ENCODE data around the gene CFAP20DC. TPM values are rescaled to one million over a fixed set of nuclear protein-coding genes. Genes with fewer than 3 reads are reported as not detected.

CFAP20DC gene
- total and polyA plus RNA-seq, 9 donors, result 1.2 to 2.5 (median 1.9) TPM

DNA sequence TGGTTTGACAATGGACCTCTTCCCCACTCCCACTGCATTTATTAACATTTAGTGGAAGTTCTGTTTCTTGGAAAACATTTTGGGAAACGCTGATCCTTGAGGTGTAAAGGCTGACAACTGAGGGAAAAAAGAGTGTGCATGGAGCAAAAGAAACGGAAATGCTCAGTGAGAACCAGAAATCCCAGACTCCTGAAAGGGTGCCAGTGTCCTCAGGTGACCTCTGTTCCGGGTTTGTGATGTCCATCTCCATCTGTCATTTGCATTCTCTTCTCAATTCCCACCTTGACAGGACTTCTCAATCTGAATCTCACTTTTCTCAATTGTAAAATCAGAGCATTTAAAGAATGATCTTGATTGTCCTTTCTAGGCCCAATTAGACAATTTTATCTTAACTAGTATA is 312.2 kb downstream of the CFAP20DC start:
- Histone ChIP-seq H3K4me3 (ENCODE audit: low read length) (no peak overlapping the region), H3K4me1 (ENCODE audit: control insufficient read depth, insufficient read depth, low read length) (no peaks in the 10 kb centered on the region), H3K36me3 (ENCODE audit: control insufficient read depth, insufficient read depth, low read length) (no peaks in the 10 kb centered on the region), H3K27ac (ENCODE audit: low read length) (no peak overlapping the region), H3K9me3 (replicated peaks; ENCODE audit: control insufficient read depth, low read depth, low read length) (no peaks in the 10 kb centered on the region), H3K27me3 (ENCODE audit: control insufficient read depth, insufficient read depth, low read length) (no peaks in the 10 kb centered on the region)
- no peak for DNase-seq
- 100% methylated on average over 1 of the region's 3 CpGs for WGBS (ENCODE audit: insufficient coverage)

DNA sequence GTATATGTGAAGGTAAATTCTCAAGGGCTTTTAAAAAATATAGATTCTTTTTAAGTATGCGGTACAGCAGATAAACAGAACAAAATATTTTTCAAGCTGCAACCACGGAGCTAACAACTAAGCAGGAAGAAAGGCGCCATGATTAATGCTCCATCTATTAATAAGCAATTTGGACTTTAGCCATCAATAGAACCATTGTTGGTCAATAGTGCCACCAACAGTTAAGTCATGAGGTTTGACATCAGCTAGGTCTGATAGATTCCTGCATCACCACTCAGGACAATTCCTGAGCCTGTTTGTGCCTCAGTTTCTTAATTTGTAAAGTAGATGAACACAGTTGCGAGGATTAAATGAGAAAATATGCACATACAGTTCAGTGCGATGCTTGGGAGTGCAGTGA is 318.2 kb downstream of the CFAP20DC start:
- H3K36me3 ChIP-seq (ENCODE audit: control insufficient read depth, insufficient read depth, low read length), result no peaks in the 10 kb centered on the region
- no peak overlapping the region for H3K27ac ChIP-seq (ENCODE audit: low read length)
- DNase-seq, result no peak
- no peaks in the 10 kb centered on the region for H3K9me3 ChIP-seq (replicated peaks; ENCODE audit: control insufficient read depth, low read depth, low read length)
- no peaks in the 10 kb centered on the region for H3K4me1 ChIP-seq (ENCODE audit: control insufficient read depth, insufficient read depth, low read length)
- H3K4me3 ChIP-seq (ENCODE audit: low read length), result no peak overlapping the region
- H3K27me3 ChIP-seq (ENCODE audit: control insufficient read depth, insufficient read depth, low read length), result no peaks in the 10 kb centered on the region
- WGBS (ENCODE audit: insufficient coverage), result 89% methylated on average over 2 of the region's 5 CpGs

DNA sequence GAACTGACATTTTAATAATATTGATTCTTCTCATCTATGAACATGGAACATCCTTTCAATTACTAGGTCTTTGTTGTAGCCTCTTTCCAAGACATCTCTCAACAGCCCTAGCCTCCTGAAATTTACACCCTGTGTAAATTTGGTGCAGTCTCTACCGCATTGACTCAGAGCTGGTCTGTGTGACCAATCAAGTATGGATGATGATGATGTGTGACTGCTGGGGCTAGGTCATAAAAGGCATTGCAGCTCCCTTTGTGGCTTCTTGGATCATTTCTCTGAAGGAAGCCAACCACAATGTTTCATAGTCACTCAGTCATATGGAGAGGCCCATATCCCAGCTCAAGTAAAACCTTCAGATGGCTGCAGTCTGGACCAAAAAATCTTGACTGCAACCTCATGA is 321.1 kb downstream of the CFAP20DC start:
- H3K4me1 ChIP-seq (ENCODE audit: control insufficient read depth, insufficient read depth, low read length), result no peaks in the 10 kb centered on the region
- DNase-seq, result no peak
- no peaks in the 10 kb centered on the region for H3K27me3 ChIP-seq (ENCODE audit: control insufficient read depth, insufficient read depth, low read length)
- H3K27ac ChIP-seq (ENCODE audit: low read length), result no peak overlapping the region
- H3K4me3 ChIP-seq (ENCODE audit: low read length), result no peak overlapping the region
- H3K36me3 ChIP-seq (ENCODE audit: control insufficient read depth, insufficient read depth, low read length), result no peaks in the 10 kb centered on the region
- WGBS (ENCODE audit: insufficient coverage), result no CpG with 5 or more reads among the region's 1 CpG
- no peaks in the 10 kb centered on the region for H3K9me3 ChIP-seq (replicated peaks; ENCODE audit: control insufficient read depth, low read depth, low read length)

DNA sequence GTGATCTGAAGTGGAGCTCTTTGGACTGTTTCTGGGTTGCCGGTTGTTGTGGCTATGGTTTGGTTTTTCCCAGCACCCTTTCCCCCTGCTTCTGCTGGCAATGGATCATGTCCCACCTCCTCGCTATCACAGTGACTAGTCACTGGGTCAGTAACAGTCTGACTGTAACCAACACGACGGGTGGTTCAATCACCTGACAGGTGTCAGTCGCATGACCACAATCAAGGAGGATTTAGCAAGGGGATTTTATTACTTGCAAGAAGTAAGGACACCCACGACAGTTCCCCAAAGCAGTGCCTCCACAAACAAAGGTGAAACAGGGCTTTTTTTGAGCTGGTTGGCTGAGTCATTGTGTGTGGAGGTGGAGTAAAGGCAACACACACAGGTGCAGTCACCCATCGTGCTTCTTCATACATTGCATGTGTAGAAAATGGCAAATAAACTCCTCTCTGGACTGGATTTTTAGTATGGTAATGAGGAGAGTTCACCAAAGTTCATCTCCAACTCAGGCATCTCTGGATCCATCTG is 324.4 kb downstream of the CFAP20DC start:
- DNase-seq, result no peak
- H3K27ac ChIP-seq (ENCODE audit: low read length), result no peak overlapping the region
- peaks cover 13% of the 10 kb centered on the region for H3K4me1 ChIP-seq (ENCODE audit: control insufficient read depth, insufficient read depth, low read length)
- H3K36me3 ChIP-seq (ENCODE audit: control insufficient read depth, insufficient read depth, low read length), result no peaks in the 10 kb centered on the region
- H3K9me3 ChIP-seq (replicated peaks; ENCODE audit: control insufficient read depth, low read depth, low read length), result no peaks in the 10 kb centered on the region
- no peaks in the 10 kb centered on the region for H3K27me3 ChIP-seq (ENCODE audit: control insufficient read depth, insufficient read depth, low read length)
- H3K4me3 ChIP-seq (ENCODE audit: low read length), result no peak overlapping the region
- no CpG with 5 or more reads among the region's 7 CpGs for WGBS (ENCODE audit: insufficient coverage)

DNA sequence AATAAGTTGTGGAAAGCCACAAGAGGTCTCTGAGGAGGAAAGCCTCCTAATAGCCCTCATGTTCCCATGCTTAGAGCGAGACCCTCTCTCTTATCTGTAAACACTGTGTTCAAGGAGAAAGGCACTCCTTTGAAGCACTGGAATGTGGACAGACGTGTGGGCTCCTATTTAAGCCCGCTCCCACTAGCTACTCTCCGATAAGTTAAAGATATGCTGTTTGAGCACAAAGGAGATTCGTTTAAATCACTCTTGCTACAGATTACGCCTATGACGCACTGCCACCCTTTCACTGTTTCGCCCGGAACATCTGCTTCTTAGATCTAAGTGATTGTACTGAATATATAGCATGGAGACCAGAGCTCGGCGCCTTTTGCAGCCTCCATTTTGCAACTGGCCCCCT is 325.5 kb downstream of the CFAP20DC start:
- WGBS (ENCODE audit: insufficient coverage), result 79% methylated on average over 3 of the region's 11 CpGs
- H3K36me3 ChIP-seq (ENCODE audit: control insufficient read depth, insufficient read depth, low read length), result no peaks in the 10 kb centered on the region
- no peaks in the 10 kb centered on the region for H3K27me3 ChIP-seq (ENCODE audit: control insufficient read depth, insufficient read depth, low read length)
- H3K27ac ChIP-seq (ENCODE audit: low read length), result no peak overlapping the region
- peaks cover 16% of the 10 kb centered on the region for H3K4me1 ChIP-seq (ENCODE audit: control insufficient read depth, insufficient read depth, low read length)
- no peak overlapping the region for H3K4me3 ChIP-seq (ENCODE audit: low read length)
- no peak for DNase-seq
- H3K9me3 ChIP-seq (replicated peaks; ENCODE audit: control insufficient read depth, low read depth, low read length), result no peaks in the 10 kb centered on the region

DNA sequence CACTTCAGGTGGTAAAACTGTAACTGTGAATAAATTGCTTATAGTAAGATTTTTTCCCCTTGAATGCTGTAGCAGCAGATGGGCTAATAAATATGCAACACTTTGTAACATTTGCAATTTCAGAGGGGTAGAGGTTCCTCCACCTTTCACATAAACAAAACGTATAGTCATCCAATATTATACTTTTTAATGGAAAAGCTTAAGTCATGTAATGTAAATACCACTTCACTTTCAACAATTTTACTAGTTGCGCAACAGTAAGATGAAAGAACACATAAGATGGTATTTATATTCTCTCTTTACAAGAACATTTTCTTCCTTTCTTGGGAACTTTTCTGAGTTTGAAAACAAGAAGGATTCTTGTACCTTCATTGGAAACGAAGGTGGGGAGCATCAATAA is 326.7 kb downstream of the CFAP20DC start:
- H3K9me3 ChIP-seq (replicated peaks; ENCODE audit: control insufficient read depth, low read depth, low read length), result no peaks in the 10 kb centered on the region
- DNase-seq, result no peak
- no peaks in the 10 kb centered on the region for H3K36me3 ChIP-seq (ENCODE audit: control insufficient read depth, insufficient read depth, low read length)
- no peak overlapping the region for H3K4me3 ChIP-seq (ENCODE audit: low read length)
- WGBS (ENCODE audit: insufficient coverage), result no CpG with 5 or more reads among the region's 3 CpGs
- peaks cover 16% of the 10 kb centered on the region for H3K4me1 ChIP-seq (ENCODE audit: control insufficient read depth, insufficient read depth, low read length)
- no peak overlapping the region for H3K27ac ChIP-seq (ENCODE audit: low read length)
- no peaks in the 10 kb centered on the region for H3K27me3 ChIP-seq (ENCODE audit: control insufficient read depth, insufficient read depth, low read length)

DNA sequence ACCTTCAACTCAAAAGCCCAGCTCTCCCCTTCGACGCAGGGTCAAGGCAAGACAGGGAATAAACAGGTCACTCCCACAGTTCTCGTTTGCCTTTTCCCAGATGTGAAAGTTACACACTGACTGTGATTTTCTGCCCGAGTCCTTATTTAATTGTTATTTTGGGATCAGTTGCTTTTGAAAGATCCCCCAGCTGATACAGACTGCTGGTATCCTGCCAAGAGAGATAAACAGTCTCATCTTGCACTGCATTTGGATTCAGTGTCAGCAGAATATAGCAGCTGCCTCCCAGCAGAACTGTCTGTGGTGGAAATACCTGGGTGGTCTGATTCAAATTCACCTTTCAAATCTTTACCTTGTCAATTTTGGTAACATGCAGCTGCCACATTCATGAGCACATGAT is 327.3 kb downstream of the CFAP20DC start:
- DNase-seq, result peak; percentile 53

DNA sequence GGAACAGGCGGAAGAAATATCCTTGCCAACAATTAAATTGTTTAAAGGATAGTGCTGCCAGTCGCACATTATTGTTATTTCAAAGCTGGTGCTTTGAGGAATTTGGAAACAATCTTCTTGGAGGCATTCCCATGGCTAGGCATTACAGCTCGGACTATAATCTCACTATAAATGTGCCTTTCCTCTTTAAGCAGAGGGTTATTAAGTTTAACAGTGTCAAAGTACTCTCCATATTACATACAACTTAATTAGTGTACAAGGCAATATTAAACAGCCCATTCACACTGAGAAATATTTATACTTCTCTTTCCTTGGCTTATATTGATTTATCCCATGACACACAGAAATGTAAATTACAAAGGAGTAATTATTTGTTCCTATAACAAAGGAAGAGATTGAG is 329.3 kb downstream of the CFAP20DC start:
- H3K4me3 ChIP-seq (ENCODE audit: low read length), result no peak overlapping the region
- H3K9me3 ChIP-seq (replicated peaks; ENCODE audit: control insufficient read depth, low read depth, low read length), result no peaks in the 10 kb centered on the region
- 80% methylated on average over 1 of the region's 3 CpGs for WGBS (ENCODE audit: insufficient coverage)

More for the DNA sequence above, 327.3 kb downstream of the CFAP20DC start:
- 14% methylated on average over 2 of the region's 4 CpGs for WGBS (ENCODE audit: insufficient coverage)
- Histone ChIP-seq H3K9me3 (replicated peaks; ENCODE audit: control insufficient read depth, low read depth, low read length) (no peaks in the 10 kb centered on the region), H3K4me1 (ENCODE audit: control insufficient read depth, insufficient read depth, low read length) (peaks cover 16% of the 10 kb centered on the region), H3K27ac (ENCODE audit: low read length) (no peak overlapping the region), H3K4me3 (ENCODE audit: low read length) (no peak overlapping the region), H3K36me3 (ENCODE audit: control insufficient read depth, insufficient read depth, low read length) (no peaks in the 10 kb centered on the region), H3K27me3 (ENCODE audit: control insufficient read depth, insufficient read depth, low read length) (no peaks in the 10 kb centered on the region)

DNA sequence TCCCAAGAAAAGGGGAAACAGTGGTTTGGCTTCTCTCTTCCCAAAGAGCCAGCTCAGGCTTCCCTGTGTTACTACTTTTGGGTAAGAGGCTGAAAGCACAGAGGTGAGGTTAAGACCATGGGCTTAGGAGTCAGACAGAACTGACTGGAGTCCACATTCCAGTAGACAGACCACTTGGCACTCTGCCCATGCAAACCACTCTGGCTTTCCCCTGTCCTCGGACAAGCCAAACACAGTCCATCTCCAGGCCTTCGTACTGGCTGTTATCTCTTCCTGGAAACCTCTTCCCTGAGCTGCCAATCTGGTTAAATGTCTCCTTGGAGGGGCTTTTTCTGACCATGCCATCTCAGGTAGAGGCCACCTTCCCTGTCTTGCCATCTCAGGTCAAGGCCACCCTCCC is 330.1 kb downstream of the CFAP20DC start:
- no peak for DNase-seq
- WGBS (ENCODE audit: insufficient coverage), result 80% methylated on average over 1 of the region's 2 CpGs
- Histone ChIP-seq H3K9me3 (replicated peaks; ENCODE audit: control insufficient read depth, low read depth, low read length) (no peaks in the 10 kb centered on the region), H3K27ac (ENCODE audit: low read length) (no peak overlapping the region), H3K36me3 (ENCODE audit: control insufficient read depth, insufficient read depth, low read length) (no peaks in the 10 kb centered on the region), H3K27me3 (ENCODE audit: control insufficient read depth, insufficient read depth, low read length) (no peaks in the 10 kb centered on the region), H3K4me3 (ENCODE audit: low read length) (no peak overlapping the region), H3K4me1 (ENCODE audit: control insufficient read depth, insufficient read depth, low read length) (peaks cover 16% of the 10 kb centered on the region)

More for the DNA sequence above, 329.3 kb downstream of the CFAP20DC start:
- Histone ChIP-seq H3K27me3 (ENCODE audit: control insufficient read depth, insufficient read depth, low read length) (no peaks in the 10 kb centered on the region), H3K27ac (ENCODE audit: low read length) (no peak overlapping the region), H3K36me3 (ENCODE audit: control insufficient read depth, insufficient read depth, low read length) (no peaks in the 10 kb centered on the region), H3K4me1 (ENCODE audit: control insufficient read depth, insufficient read depth, low read length) (peaks cover 16% of the 10 kb centered on the region)
- no peak for DNase-seq

DNA sequence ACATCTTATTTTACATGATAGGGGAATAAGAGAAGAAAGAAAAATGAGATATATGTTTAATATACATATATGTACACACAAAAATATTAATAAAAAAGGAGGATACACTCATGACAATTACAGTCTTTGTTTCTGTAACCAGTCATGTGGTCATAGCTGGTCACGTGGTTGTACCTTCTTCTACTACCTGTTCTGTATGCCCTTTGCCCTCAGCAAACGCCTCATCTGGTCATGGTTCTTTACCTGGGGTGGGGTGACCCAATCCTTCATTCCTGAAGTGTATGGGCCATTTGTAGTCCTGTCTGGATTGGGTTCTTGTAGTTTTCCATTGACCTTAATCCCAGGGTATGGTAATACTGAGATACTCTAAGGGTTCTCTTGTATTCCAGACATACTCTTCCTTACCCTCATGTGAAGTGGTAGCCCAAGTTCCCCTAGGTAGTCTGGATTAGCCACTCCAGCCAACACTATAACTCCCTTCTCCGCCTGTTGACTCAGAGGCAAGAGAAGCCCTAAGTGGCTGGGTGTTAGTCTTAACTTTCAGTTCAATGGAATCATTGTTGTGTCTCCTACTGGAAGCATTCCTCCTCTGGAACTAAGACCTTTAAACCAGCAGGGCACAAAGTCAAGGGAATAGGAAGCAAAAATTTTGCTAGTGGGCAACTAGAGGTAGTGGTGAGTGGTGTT is 336.0 kb downstream of the CFAP20DC start:
- Histone ChIP-seq H3K27me3 (ENCODE audit: control insufficient read depth, insufficient read depth, low read length) (no peaks in the 10 kb centered on the region), H3K4me3 (ENCODE audit: low read length) (no peak overlapping the region), H3K36me3 (ENCODE audit: control insufficient read depth, insufficient read depth, low read length) (no peaks in the 10 kb centered on the region), H3K27ac (ENCODE audit: low read length) (no peak overlapping the region), H3K4me1 (ENCODE audit: control insufficient read depth, insufficient read depth, low read length) (no peaks in the 10 kb centered on the region), H3K9me3 (replicated peaks; ENCODE audit: control insufficient read depth, low read depth, low read length) (no peaks in the 10 kb centered on the region)
- no peak for DNase-seq
- no CpG with 5 or more reads among the region's 3 CpGs for WGBS (ENCODE audit: insufficient coverage)

Measured in muscle of leg (tissue), 11 donors.